ENCODE results near the gene POPDC3.

DNA sequence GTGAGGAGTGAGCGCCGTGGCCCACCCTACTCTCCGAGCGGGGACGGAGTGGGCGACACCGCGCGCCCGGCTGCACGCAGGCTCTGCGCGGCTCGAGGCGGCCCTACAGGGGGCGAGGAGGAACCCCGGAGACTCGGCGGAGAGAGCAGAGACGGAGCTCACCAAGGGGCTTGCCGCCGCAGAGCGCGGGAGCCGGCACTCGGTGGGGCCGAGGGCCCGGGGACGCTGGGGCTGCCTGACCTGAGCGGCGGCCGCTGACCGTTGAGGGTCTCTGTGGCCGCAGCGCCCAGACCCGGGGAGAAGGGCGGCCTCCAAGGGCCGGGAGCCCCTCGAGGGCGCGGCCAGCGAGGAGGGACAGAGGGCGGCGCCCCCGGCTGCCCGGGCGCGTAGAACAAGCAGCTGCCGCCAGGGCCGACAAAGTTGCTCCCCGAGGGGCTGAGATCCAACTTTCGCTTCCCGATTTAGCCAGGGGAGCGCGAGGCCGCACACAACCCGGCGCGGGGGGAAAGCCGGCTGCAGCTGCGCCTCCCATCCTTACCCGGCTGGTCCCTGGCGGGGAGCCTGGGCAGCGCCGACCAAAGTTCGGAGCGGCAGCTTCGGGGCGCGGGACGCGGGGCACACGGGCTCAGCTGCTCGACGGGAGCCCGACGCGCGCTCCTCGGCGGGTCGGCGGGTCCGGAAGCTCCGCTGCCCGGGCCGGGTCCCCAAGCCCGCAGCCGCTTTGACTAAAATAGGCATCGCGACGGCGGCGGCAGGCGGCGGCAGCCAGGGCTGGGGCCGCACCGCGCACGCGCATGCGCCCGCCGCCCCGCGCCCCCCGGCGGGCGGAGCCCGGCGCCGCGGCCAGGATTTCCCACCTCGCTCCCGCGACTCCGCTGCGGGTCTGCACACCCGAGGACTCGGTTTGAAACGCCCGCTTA, 43.1 kb downstream of the POPDC3 start:
- peak; percentile 55 for TF ChIP-seq CTCF (tag by site-specific recombination; IDR thresholded peaks at IDR 0.05)
- TF ChIP-seq REST (tag by site-specific recombination; IDR thresholded peaks at IDR 0.05), result no peak
- no peak for TF ChIP-seq ZNF10 (tag by site-specific recombination; IDR thresholded peaks at IDR 0.05)
- no peak for TF ChIP-seq ZFP37 (tag by site-specific recombination; IDR thresholded peaks at IDR 0.05)
- no peak for TF ChIP-seq ZNF274 (IDR thresholded peaks at IDR 0.05; ENCODE audit: low read length)
- TF ChIP-seq ZNF274 (tag by site-specific recombination; IDR thresholded peaks at IDR 0.05; ENCODE audit: borderline replicate concordance), result no peak
- TF ChIP-seq ZBTB21 (tag by site-specific recombination; IDR thresholded peaks at IDR 0.05), result no peak
